ENCODE results near the gene SLC44A1.

SLC44A1 gene

DNA sequence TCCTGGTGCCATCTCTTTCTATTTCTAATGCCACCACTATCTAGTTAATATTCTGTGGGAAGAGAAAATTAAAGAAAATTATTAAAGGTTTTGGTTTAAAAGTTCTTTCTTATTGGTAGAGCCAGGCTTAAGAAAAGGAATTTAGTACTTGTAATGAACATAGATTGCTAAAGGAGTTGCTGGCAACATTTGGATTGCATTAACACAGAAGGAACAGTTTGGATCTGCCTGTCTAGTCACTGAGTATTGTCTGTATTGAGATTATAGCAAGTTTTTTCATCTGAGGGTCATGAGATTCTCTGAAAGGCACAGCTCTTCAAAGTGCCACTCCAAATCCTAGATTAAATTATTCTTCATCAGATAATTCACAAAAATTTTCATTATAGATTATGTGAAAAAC lies 235.4 kb downstream of the SLC44A1 start:
- Histone ChIP-seq H3K27me3 (ENCODE audit: insufficient read depth, low read depth, severe bottlenecking) (no peaks in the 10 kb centered on the region), H3K27ac (no peak overlapping the region), H3K36me3 (peaks cover 5% of the 10 kb centered on the region), H3K9me3 (ENCODE audit: severe bottlenecking) (no peaks in the 10 kb centered on the region), H3K4me3 (ENCODE audit: low read depth, low read length) (no peak overlapping the region)
- TF ChIP-seq, protein P1, sequence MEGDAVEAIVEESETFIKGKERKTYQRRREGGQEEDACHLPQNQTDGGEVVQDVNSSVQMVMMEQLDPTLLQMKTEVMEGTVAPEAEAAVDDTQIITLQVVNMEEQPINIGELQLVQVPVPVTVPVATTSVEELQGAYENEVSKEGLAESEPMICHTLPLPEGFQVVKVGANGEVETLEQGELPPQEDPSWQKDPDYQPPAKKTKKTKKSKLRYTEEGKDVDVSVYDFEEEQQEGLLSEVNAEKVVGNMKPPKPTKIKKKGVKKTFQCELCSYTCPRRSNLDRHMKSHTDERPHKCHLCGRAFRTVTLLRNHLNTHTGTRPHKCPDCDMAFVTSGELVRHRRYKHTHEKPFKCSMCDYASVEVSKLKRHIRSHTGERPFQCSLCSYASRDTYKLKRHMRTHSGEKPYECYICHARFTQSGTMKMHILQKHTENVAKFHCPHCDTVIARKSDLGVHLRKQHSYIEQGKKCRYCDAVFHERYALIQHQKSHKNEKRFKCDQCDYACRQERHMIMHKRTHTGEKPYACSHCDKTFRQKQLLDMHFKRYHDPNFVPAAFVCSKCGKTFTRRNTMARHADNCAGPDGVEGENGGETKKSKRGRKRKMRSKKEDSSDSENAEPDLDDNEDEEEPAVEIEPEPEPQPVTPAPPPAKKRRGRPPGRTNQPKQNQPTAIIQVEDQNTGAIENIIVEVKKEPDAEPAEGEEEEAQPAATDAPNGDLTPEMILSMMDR (IDR thresholded peaks at IDR 0.05; ENCODE audit: low read depth, low read length) = no peak
- no peak for DNase-seq

DNA sequence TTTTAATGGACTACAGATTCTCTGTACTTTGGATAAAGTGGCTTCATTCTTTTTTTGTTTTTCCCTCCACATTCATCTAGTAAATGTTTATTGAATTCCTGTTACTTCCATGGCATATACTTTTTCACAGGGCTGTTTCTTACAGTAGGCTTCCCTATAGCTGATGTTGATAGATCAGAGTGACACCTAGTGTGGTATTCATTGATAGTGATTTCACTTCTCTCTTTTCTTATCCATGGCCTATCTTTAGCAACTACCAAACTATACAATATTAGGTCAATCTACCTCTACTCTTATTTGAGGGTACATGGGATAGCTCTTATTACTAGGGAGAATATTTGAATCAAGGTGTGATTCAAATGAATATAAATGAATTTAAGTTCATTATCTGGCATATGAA lies 239.2 kb downstream of the SLC44A1 start:
- DNase-seq = no peak
- no peaks in the 10 kb centered on the region for H3K27me3 ChIP-seq (ENCODE audit: insufficient read depth, low read depth, severe bottlenecking)
- H3K4me3 ChIP-seq (ENCODE audit: low read depth, low read length) = no peak overlapping the region
- no peaks in the 10 kb centered on the region for H3K9me3 ChIP-seq (ENCODE audit: severe bottlenecking)
- H3K36me3 ChIP-seq = peaks cover 35% of the 10 kb centered on the region
- TF ChIP-seq, protein P1 (IDR thresholded peaks at IDR 0.05; ENCODE audit: low read depth, low read length) = no peak
- no peak overlapping the region for H3K27ac ChIP-seq

DNA sequence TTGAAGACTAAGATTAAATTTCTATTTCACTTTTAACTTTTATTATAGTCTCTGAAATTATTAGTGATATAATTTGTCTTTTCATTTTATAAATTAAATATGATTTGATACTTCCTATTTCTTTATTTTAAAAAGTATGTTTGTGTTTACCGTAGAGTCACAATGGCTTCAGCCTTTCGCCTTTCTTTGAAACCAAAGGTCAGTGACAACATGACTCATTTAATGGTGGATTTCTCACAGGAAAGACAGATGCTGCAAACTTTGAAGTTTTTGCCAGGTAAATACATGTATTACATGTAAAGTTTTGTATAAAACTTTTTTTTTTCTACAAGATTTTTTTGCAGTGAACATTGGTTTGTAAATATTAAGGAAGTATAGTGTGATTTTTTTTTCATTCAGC lies 239.8 kb downstream of the SLC44A1 start:
- TF ChIP-seq, protein P1 (IDR thresholded peaks at IDR 0.05; ENCODE audit: low read depth, low read length) = no peak
- DNase-seq = no peak
- Histone ChIP-seq H3K9me3 (ENCODE audit: severe bottlenecking) (no peaks in the 10 kb centered on the region), H3K27ac (no peak overlapping the region), H3K4me3 (ENCODE audit: low read depth, low read length) (no peak overlapping the region), H3K27me3 (ENCODE audit: insufficient read depth, low read depth, severe bottlenecking) (no peaks in the 10 kb centered on the region), H3K36me3 (peaks cover 38% of the 10 kb centered on the region)

DNA sequence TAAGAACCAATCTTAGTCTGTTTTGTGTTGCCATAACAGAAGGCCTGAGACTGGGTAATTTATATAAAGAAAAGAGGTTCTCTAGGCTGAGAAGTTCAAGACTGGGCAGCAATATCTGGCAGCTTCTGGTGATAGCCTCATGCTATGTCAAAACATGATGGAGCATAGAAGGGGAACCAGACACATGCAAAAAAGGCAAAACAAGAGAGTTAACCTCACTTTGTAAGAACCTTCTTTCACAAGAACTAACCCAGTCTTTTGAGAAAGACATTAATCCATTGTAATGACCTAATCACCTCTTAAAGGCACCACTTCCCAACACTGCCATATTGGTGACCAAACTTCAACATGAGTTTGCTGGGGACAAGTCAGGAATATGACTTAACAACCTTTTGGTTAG lies 240.7 kb downstream of the SLC44A1 start:
- no peaks in the 10 kb centered on the region for H3K27me3 ChIP-seq (ENCODE audit: insufficient read depth, low read depth, severe bottlenecking)
- TF ChIP-seq, protein P1 (IDR thresholded peaks at IDR 0.05; ENCODE audit: low read depth, low read length) = no peak
- peaks cover 44% of the 10 kb centered on the region for H3K36me3 ChIP-seq
- no peak for DNase-seq
- no peak overlapping the region for H3K4me3 ChIP-seq (ENCODE audit: low read depth, low read length)
- no peaks in the 10 kb centered on the region for H3K9me3 ChIP-seq (ENCODE audit: severe bottlenecking)
- no peak overlapping the region for H3K27ac ChIP-seq
